GM12878 (cell line): ENCODE measurements around the gene ELAVL2. TPM values are rescaled to one million over a fixed set of nuclear protein-coding genes. Genes with fewer than 3 reads are reported as not detected.

Experiments used
- ATAC-seq: fragments of 200-7000 bp; cut with Tn5 transposase; 3 replicates; pipeline ENCODE4 v1.9.1; 2020; ENCODE audit warnings: mild to moderate bottlenecking, moderate library complexity
- BruUV-seq: library from RNA; stranded (reverse); fragments of 400-500 nt; replicated peaks from 2 replicates; lab custom pipeline; 2021; lab: Mats Ljungman, UMichigan
- CTCF ChIA-PET: fragments of 300-600 bp; sonication (Branson Sonifier 250); formaldehyde crosslinking; extraction: SDS; loops from one replicate; lab custom pipeline; 2021; ENCODE audit warnings: inconsistent platforms; lab: Yijun Ruan, JAX
- POLR2A ChIA-PET: fragments of 350-600 bp; formaldehyde crosslinking; extraction: SDS; loops from one replicate; lab custom pipeline; 2021; ENCODE audit warnings: inconsistent platforms; lab: Charles Lee
- RAD21 ChIA-PET: fragments of 300-600 bp; sonication (Branson Sonifier 250); formaldehyde crosslinking; loops from one replicate; lab custom pipeline; 2023; ENCODE audit warnings: antibody characterized with exemption; ENCODE audit not compliant: unreplicated experiment; lab: Charles Lee
- SMC1A ChIA-PET: fragments of 300-600 bp; sonication (Branson Sonifier 250); formaldehyde crosslinking; loops from one replicate; lab custom pipeline; 2023; ENCODE audit not compliant: unreplicated experiment, uncharacterized antibody; lab: Charles Lee
- DNase-seq: peaks from one replicate; pipeline ENCODE4 v3.0.0-alpha.2; 2011; ENCODE audit warnings: low read depth, low spot score
- FAIRE-seq: peaks from 3 replicates; lab custom pipeline; 2011; peaks lifted over from hg19 to GRCh38; lab: Jason Lieb, UNC
- H2AFZ ChIP-seq: 2 replicates; pipeline ENCODE4 v1.6.0; 2011; ENCODE audit warnings: low read depth, low read length, control low read depth; ENCODE audit not compliant: control insufficient read depth
- H3K27ac ChIP-seq: 2 replicates; pipeline ENCODE4 v1.5.1; 2011; ENCODE audit warnings: control low read depth; ENCODE audit not compliant: control insufficient read depth, insufficient read depth
- H3K27me3 ChIP-seq, 2 experiments: replicated peaks in 1 of 2; 2 replicates each; pipeline versions ENCODE4 v1.6.0 to v1.6.1; 2011; ENCODE audit warnings: low read length in 1 of 2; ENCODE audit not compliant: control insufficient read depth in 2 of 2, insufficient read depth in 2 of 2
- H3K36me3 ChIP-seq, 2 experiments: 2 replicates each; pipeline ENCODE4 v1.5.1; 2011; ENCODE audit warnings: low read length in 1 of 2; ENCODE audit not compliant: control insufficient read depth in 2 of 2, insufficient read depth in 2 of 2
- H3K4me1 ChIP-seq: 2 replicates; pipeline ENCODE4 v1.6.1; 2011; ENCODE audit warnings: mild to moderate bottlenecking, low read length, moderate library complexity, mixed read lengths; ENCODE audit not compliant: control insufficient read depth, insufficient read depth
- H3K4me2 ChIP-seq: 2 replicates; pipeline ENCODE4 v1.6.0; 2011; ENCODE audit warnings: control low read depth; ENCODE audit not compliant: control insufficient read depth, insufficient read depth
- H3K4me3 ChIP-seq: fragments of 200-600 bp; sonication (generic); 2 replicates; pipeline ENCODE4 v1.5.1; 2016
- H3K79me2 ChIP-seq: 2 replicates; pipeline ENCODE4 v1.6.0; 2011; ENCODE audit warnings: low read length; ENCODE audit not compliant: control insufficient read depth, insufficient read depth
- H3K9ac ChIP-seq: 2 replicates; pipeline ENCODE4 v1.8.0; 2011; ENCODE audit warnings: low read length, control low read depth, mixed read lengths; ENCODE audit not compliant: control insufficient read depth, insufficient read depth
- H3K9me3 ChIP-seq: replicated peaks from 3 replicates; pipeline ENCODE4 v1.5.1; 2011; ENCODE audit warnings: mild to moderate bottlenecking, low read length; ENCODE audit not compliant: control insufficient read depth, insufficient read depth
- H4K20me1 ChIP-seq: 2 replicates; pipeline ENCODE4 v1.6.0; 2011; ENCODE audit not compliant: control insufficient read depth, insufficient read depth
- ATF2 ChIP-seq: IDR thresholded peaks from 2 replicates; pipeline ENCODE4 v1.6.1; 2012; ENCODE audit warnings: low read length, inconsistent platforms
- CTCF ChIP-seq, 3 experiments: IDR thresholded peaks in 2 of 3; conservative IDR thresholded peaks in 1 of 3; 2 replicates each; pipeline ENCODE4 v1.5.1; 2011; ENCODE audit warnings: low read depth in 3 of 3, low read length in 3 of 3, mild to moderate bottlenecking in 3 of 3, control low read depth in 2 of 3, moderate library complexity in 2 of 3, inconsistent platforms in 1 of 3, mixed read lengths in 1 of 3; ENCODE audit not compliant: control insufficient read depth in 2 of 3, insufficient read depth in 1 of 3; ENCODE audit errors: extremely low read depth in 1 of 3
- ESRRA ChIP-seq: IDR thresholded peaks from 2 replicates; pipeline ENCODE4 v1.6.1; 2012; ENCODE audit warnings: mild to moderate bottlenecking, low read length, improper control_type of control experiment
- HDGF ChIP-seq: fragments of 450-650 bp; IDR thresholded peaks from 2 replicates; pipeline ENCODE4 v1.6.1; 2016; ENCODE audit warnings: antibody characterized with exemption
- IKZF2 ChIP-seq, 2 experiments: fragments of 450-650 bp; IDR thresholded peaks; 2 replicates each; pipeline ENCODE4 v1.6.1; 2017; ENCODE audit warnings: mild to moderate bottlenecking in 2 of 2, moderate library complexity in 2 of 2
- JUND ChIP-seq: IDR thresholded peaks from 2 replicates; pipeline ENCODE4 v1.6.1; 2012; ENCODE audit warnings: low read depth, mild to moderate bottlenecking, low read length, improper control_type of control experiment, moderate library complexity
- MYC ChIP-seq: IDR thresholded peaks from 2 replicates; pipeline ENCODE4 v1.6.1; 2011; ENCODE audit warnings: mild to moderate bottlenecking, low read length, moderate library complexity, inconsistent platforms; ENCODE audit not compliant: insufficient read depth, insufficient replicate concordance, insufficient read length, severe bottlenecking
- NFYA ChIP-seq: IDR thresholded peaks from 2 replicates; pipeline ENCODE4 v1.6.1; 2011; ENCODE audit warnings: low read depth, mild to moderate bottlenecking, low read length, improper control_type of control experiment, borderline replicate concordance
- NR2C2 ChIP-seq: IDR thresholded peaks from 2 replicates; pipeline ENCODE4 v1.6.1; 2011; ENCODE audit warnings: borderline replicate concordance, low read depth; ENCODE audit not compliant: control insufficient read depth, insufficient read length
- NR2F1 ChIP-seq: fragments of 450-650 bp; conservative IDR thresholded peaks from 2 replicates; pipeline ENCODE4 v1.6.1; 2017; ENCODE audit warnings: mild to moderate bottlenecking
- SKIL ChIP-seq: fragments of 450-650 bp; IDR thresholded peaks from 2 replicates; pipeline ENCODE4 v1.6.1; 2017; ENCODE audit warnings: mild to moderate bottlenecking, low read depth, inconsistent platforms; ENCODE audit not compliant: poor library complexity, severe bottlenecking
- SMAD5 ChIP-seq: IDR thresholded peaks from 2 replicates; pipeline ENCODE4 v1.6.1; 2016; ENCODE audit warnings: antibody characterized with exemption, low read depth
- STAT1 ChIP-seq: fragments of 450-650 bp; conservative IDR thresholded peaks from 2 replicates; pipeline ENCODE4 v1.6.1; 2014; ENCODE audit warnings: antibody characterized with exemption, mild to moderate bottlenecking
- ZBED1 ChIP-seq: IDR thresholded peaks from 2 replicates; pipeline ENCODE4 v1.6.1; 2016; ENCODE audit warnings: borderline replicate concordance
- WGBS: methylation state at CpG from one replicate; pipeline ENCODE4 v1.1.6; 2016; ENCODE audit warnings: low lambda C conversion rate; ENCODE audit not compliant: insufficient replicate concordance, insufficient coverage; ENCODE audit errors: missing lambda C conversion rate; 5-methylcytosine and 5-hydroxymethylcytosine counted together
- in situ Hi-C: fragments of 300-500 bp; cut with MboI; formaldehyde crosslinking; loops from 9 replicates; pipeline ENCODE4 v1.14.3; 2018; ENCODE audit warnings: mixed read lengths
- intact Hi-C: fragments of 100-400 bp; cut with micrococcal nuclease; formaldehyde crosslinking; loops from one replicate; pipeline ENCODE4 v1.14.2; 2022; ENCODE audit not compliant: unreplicated experiment
- polyA plus RNA-seq, 11 experiments: library from polyadenylated mRNA; depleted of rRNA in 4 of 11; unstranded in 6 of 11; stranded (reverse) in 5 of 11; fragments of >200 nt; fragmentation: Nextera tagmentation in 4 of 11; fragmentation: Illumina TruSeq in 1 of 11; extraction: Ambion mirVana in 4 of 11; extraction: Trizol in 1 of 11; gene quantifications; 1 replicate in 1 of 11; 2 replicates in 10 of 11; pipeline versions ENCODE4 v1.2.1 to v1.2.3, GENCODE V29; 2011 to 2016; ENCODE audit warnings: inconsistent platforms in 2 of 11, missing spikeins in 2 of 11, low read depth in 1 of 11
- total RNA-seq, 4 experiments: library from RNA; depleted of rRNA in 3 of 4; stranded (reverse); fragments of >200 nt in 3 of 4; fragmentation: Illumina TruSeq in 1 of 4; extraction: Trizol in 1 of 4; gene quantifications; 2 replicates each; pipeline versions ENCODE4 v1.2.1 to v1.2.3, GENCODE V29; 2013 to 2021
- TF ChIP-seq, protein P1 (sequence below): fragments of 450-650 bp; IDR thresholded peaks from 2 replicates; pipeline ENCODE4 v1.6.1; 2017; ENCODE audit warnings: mild to moderate bottlenecking, moderate library complexity

Gene ELAVL2
- total and polyA plus RNA-seq, 10 of the 15 experiments (the other 5 are each of a cell fraction or from before 2014, with no cell fraction given) = 0.24 to 2.6 (median 0.76) TPM

- Histone ChIP-seq H3K4me3 (no peak overlapping the region), H3K27ac (no peak overlapping the region), H3K9ac (no peak overlapping the region), H3K27me3 (no peaks in the 10 kb centered on the region), H2AFZ (no peak overlapping the region), H4K20me1 (no peaks in the 10 kb centered on the region), H3K4me1 (no peaks in the 10 kb centered on the region), H3K36me3 (no peaks in the 10 kb centered on the region), H3K79me2 (no peaks in the 10 kb centered on the region), H3K4me2 (no peak overlapping the region), H3K9me3 (no peaks in the 10 kb centered on the region)
- FAIRE-seq (no peak), ATAC-seq (peak; percentile 80), DNase-seq (no peak)
- ChIA-PET SMC1A (interaction anchor here (0.8 to 2.2 kb wide), 10 partner anchors 8 to 54 kb away, joined by 3 to 9 read pairs (median 4); no protein-coding TSS in a partner anchor), RAD21 (interaction anchor here (1.5 to 2.1 kb wide), 2 partner anchors 13 to 164 kb away, joined by 4 to 7 read pairs; no protein-coding TSS in a partner anchor), CTCF (interaction anchor here (1.0 to 2.0 kb wide), 2 partner anchors 11 to 44 kb away, joined by 4 to 6 read pairs; no protein-coding TSS in a partner anchor), POLR2A (interaction anchor here (0.7 to 1.1 kb wide), 2 partner anchors 11 to 18 kb away, joined by 3 to 4 read pairs; no protein-coding TSS in a partner anchor)
- intact Hi-C loops = no loop called here
- BruUV-seq = no TSS peak
- in situ Hi-C loops = no loop called here
- 0% methylated on average over 2 of the region's 2 CpGs for WGBS
- TF ChIP-seq ESRRA = no peak
- TF ChIP-seq NFYA = no peak
- TF ChIP-seq NR2F1 = no peak
- no peak for TF ChIP-seq CTCF (IDR thresholded peaks at IDR 0.05 in 2 of 3, conservative IDR thresholded peaks at IDR 0.05 in 1 of 3; ENCODE audit: control insufficient read depth in 2 of 3, extremely low read depth in 1 of 3, insufficient read depth in 1 of 3, low read depth in 3 of 3, low read length in 3 of 3)
- no peak for TF ChIP-seq SKIL
- no peak for TF ChIP-seq SMAD5
- TF ChIP-seq MYC = no peak
- TF ChIP-seq JUND = no peak
- no peak for TF ChIP-seq NR2C2
- no peak for TF ChIP-seq STAT1
- no peak for TF ChIP-seq IKZF2 (IDR thresholded peaks at IDR 0.05)
- no peak for TF ChIP-seq ZBED1
- TF ChIP-seq HDGF = no peak
- TF ChIP-seq ATF2 = no peak
- TF ChIP-seq, protein P1, sequence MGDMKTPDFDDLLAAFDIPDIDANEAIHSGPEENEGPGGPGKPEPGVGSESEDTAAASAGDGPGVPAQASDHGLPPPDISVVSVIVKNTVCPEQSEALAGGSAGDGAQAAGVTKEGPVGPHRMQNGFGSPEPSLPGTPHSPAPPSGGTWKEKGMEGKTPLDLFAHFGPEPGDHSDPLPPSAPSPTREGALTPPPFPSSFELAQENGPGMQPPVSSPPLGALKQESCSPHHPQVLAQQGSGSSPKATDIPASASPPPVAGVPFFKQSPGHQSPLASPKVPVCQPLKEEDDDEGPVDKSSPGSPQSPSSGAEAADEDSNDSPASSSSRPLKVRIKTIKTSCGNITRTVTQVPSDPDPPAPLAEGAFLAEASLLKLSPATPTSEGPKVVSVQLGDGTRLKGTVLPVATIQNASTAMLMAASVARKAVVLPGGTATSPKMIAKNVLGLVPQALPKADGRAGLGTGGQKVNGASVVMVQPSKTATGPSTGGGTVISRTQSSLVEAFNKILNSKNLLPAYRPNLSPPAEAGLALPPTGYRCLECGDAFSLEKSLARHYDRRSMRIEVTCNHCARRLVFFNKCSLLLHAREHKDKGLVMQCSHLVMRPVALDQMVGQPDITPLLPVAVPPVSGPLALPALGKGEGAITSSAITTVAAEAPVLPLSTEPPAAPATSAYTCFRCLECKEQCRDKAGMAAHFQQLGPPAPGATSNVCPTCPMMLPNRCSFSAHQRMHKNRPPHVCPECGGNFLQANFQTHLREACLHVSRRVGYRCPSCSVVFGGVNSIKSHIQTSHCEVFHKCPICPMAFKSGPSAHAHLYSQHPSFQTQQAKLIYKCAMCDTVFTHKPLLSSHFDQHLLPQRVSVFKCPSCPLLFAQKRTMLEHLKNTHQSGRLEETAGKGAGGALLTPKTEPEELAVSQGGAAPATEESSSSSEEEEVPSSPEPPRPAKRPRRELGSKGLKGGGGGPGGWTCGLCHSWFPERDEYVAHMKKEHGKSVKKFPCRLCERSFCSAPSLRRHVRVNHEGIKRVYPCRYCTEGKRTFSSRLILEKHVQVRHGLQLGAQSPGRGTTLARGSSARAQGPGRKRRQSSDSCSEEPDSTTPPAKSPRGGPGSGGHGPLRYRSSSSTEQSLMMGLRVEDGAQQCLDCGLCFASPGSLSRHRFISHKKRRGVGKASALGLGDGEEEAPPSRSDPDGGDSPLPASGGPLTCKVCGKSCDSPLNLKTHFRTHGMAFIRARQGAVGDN = no peak
These were observed 79.7 kb downstream of the ELAVL2 start for GRCh38 chr9:23746317-23746716.
